Measurements from ENCODE around the gene GDF10. TPM values are rescaled to one million over a fixed set of nuclear protein-coding genes. Genes with fewer than 3 reads are reported as not detected.

GDF10 gene
- total and polyA plus RNA-seq, 9 of the 15 experiments (the other 6 are each of a cell fraction or from before 2014, with no cell fraction given): 0.03 to 0.20 (median 0.11) TPM; not detected in 6

DNA sequence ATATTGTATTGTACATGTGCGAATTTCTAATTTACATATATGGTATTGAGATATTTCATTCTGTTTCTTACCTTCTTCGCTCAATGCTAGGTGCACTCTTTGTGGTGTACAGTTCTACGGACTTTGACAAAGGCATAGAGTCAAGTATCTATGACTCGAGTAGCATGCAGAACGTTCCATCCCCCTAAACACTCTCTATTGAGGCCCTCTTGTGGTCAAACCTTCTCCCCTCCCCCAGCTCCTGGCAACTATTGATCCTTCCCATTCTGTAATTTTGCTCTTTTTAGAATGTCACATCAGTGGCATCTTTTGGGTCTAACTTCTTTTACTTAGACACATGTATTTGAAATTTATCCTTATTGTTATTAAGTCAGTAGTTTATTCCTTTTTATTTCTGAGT, 30.7 kb upstream of the GDF10 start (continued):
- TF ChIP-seq, protein P1, sequence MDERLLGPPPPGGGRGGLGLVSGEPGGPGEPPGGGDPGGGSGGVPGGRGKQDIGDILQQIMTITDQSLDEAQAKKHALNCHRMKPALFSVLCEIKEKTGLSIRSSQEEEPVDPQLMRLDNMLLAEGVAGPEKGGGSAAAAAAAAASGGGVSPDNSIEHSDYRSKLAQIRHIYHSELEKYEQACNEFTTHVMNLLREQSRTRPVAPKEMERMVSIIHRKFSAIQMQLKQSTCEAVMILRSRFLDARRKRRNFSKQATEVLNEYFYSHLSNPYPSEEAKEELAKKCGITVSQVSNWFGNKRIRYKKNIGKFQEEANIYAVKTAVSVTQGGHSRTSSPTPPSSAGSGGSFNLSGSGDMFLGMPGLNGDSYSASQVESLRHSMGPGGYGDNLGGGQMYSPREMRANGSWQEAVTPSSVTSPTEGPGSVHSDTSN (CRISPR knock-in tag; IDR thresholded peaks at IDR 0.05; ENCODE audit: low read depth): no peak
- TF ChIP-seq, protein P1 (tag; conservative IDR thresholded peaks at IDR 0.05; ENCODE audit: low read depth): no peak
- no peak for TF ChIP-seq OTX1 (CRISPR knock-in tag; IDR thresholded peaks at IDR 0.05)
- no peak for TF ChIP-seq U2AF2 (optimal IDR thresholded peaks at IDR 0.05; ENCODE audit: low read depth, low read length)
- TF ChIP-seq HNRNPL (IDR thresholded peaks at IDR 0.05; ENCODE audit: low read depth, low read length): no peak
- TF ChIP-seq POU5F1 (IDR thresholded peaks at IDR 0.05; ENCODE audit: borderline replicate concordance, low read depth, low read length, partially characterized antibody): no peak
- no peak for TF ChIP-seq PURB (CRISPR knock-in tag; IDR thresholded peaks at IDR 0.05; ENCODE audit: low read depth)
- TF ChIP-seq, protein P2, sequence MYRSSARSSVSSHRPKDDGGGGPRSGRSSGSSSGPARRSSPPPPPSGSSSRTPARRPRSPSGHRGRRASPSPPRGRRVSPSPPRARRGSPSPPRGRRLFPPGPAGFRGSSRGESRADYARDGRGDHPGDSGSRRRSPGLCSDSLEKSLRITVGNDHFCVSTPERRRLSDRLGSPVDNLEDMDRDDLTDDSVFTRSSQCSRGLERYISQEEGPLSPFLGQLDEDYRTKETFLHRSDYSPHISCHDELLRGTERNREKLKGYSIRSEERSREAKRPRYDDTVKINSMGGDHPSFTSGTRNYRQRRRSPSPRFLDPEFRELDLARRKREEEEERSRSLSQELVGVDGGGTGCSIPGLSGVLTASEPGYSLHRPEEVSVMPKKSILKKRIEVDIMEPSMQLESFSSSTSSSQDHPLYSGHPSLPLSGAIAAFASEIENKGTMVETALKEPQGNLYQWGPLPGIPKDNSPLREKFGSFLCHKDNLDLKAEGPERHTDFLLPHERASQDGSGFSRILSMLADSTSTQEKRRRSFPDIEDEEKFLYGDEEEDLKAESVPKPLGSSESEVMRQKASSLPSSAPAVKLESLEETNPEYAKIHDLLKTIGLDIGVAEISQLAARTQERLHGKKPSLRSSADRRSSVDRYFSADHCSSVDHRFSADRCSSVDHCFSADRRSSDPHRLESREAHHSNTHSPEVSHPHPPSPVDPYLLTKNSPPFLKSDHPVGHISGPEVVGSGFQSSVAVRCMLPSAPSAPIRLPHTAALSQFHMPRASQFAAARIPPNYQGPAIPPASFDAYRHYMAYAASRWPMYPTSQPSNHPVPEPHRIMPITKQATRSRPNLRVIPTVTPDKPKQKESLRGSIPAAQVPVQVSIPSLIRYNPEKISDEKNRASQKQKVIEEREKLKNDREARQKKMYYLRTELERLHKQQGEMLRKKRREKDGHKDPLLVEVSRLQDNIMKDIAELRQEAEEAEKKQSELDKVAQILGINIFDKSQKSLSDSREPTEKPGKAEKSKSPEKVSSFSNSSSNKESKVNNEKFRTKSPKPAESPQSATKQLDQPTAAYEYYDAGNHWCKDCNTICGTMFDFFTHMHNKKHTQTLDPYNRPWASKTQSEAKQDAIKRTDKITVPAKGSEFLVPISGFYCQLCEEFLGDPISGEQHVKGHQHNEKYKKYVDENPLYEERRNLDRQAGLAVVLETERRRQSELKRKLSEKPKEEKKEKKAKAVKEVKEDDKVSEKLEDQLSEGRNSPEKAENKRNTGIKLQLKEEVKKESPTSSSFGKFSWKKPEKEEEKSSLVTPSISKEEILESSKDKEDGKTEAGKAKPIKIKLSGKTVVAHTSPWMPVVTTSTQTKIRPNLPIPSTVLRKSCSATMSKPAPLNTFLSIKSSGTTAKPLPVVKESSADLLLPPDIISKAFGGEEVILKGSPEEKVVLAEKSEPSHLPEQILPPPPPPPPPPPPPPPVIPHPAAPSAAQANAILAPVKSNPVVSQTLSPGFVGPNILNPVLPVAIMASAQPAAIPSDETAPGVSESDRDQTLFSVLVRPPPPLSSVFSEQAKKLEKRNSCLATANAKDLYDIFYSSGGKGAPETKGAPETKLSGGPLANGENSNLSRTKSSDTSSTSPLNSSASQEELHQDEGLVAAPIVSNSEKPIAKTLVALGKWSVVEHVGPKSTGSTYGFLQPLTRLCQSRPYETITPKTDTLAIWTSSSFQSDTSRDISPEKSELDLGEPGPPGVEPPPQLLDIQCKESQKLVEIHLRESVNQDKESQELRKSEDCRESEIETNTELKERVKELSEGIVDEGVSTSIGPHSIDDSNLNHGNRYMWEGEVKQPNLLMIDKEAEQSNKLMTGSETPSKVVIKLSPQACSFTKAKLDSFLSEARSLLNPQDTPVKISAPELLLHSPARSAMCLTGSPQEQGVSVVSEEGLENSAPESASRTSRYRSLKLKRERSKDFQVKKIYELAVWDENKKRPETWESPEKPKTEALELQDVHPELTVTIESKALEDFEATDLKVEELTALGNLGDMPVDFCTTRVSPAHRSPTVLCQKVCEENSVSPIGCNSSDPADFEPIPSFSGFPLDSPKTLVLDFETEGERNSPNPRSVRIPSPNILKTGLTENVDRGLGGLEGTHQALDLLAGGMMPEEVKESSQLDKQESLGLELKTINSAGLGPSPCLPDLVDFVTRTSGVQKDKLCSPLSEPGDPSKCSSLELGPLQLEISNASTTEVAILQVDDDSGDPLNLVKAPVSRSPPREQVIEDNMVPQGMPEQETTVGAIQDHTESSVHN (IDR thresholded peaks at IDR 0.05; ENCODE audit: borderline replicate concordance in 1 of 2, low read depth in 1 of 2): no peak
- no peak for TF ChIP-seq ZSCAN32 (CRISPR knock-in tag; IDR thresholded peaks at IDR 0.05)

All from K562 (cell line).